NCI-H69 (cell line): ENCODE data around the gene GRAMD1A.
"Not testable (repeated sequence)": the region's sequence is repeated elsewhere in the genome, so short reads cannot be mapped to it uniquely, and the experiment has no call there.

Experiments
- DNase-seq: peaks from one replicate; lab custom pipeline; 2025; lab: John Stamatoyannopoulos, UW

GRAMD1A gene

DNA sequence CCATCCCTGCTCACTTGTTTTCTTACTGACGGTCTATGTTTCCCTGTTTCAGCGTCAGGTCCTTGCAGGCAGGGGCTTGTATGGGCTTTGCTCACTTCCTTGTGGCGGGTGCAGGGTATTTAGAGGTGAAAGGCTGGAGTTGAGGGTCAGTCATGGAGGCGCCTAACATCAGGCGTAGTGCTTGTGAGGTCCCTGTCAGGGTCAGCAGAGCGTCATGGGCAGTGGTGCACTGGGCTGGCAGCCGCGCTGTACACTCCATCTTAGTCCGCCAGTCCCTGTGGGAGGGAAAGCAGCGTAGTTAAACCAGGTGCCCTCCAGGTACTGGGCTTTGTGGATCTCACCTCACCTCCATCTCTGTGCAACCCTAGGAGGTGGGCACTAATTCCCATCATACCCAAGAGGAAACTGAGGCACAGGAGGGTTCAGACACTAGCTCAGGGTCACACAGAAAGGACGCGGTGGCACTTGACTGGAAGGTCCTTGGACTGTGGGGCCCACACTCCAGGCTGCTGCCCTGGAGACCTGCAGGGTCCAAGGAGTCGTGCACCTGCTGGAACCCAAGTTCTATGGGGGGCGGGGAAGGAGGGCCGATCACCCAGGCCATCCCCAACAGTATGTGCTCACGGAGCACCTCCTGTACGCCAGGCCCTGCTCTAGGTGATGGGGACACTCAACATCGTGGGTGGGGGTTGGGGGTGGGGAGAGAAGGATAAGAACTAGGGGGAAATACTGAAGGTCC is 4.6 kb downstream of the GRAMD1A start:
- DNase-seq = no peak

- no peak for DNase-seq
Observed at GRCh38 chr19:35005256-35005977, 5.3 kb downstream of the GRAMD1A start.

GRCh38 chr19:35006007-35006341 is 5.9 kb downstream of the GRAMD1A start:
- not testable (repeated sequence) for DNase-seq

GRCh38 chr19:35006342-35006998 is 6.3 kb downstream of the GRAMD1A start:
- peak; percentile 89 for DNase-seq

DNA sequence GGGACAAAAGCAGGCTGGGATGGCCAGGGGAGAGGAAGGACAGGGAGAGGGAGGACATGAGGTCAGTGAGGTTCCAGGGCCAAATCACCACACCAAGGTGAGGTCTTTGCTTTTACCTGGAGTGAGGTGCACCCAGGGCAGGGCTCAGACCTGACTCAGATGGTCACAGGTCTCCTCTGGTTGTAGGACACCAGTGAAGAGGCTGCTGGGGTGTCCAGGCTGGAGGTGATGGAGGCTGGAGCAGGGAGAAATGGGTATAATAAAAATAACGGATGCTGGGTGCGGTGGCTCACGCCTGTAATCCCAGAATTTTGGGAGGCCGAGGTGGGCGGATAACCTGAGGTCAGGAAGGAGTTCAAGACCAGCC is 6.9 kb downstream of the GRAMD1A start:
- no peak for DNase-seq

DNA sequence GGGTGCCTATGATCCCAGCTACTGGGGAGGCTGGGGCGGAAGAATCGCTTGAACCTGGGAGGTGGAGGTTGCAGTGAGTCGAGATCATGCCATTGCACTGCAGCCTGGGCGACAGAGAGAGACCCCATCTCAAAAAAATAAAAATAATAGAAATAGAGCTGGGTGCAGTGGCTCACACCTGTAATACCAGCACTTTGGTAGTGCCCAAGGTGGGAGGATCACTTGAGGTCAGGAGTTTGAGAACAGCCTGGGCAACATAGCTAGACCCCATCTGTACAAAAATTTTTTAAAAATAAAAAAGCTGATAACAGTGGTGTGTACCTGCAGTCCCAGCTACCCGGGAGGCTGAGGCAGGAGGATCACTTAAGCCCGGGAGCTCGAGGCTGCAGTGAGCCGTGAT is 7.3 kb downstream of the GRAMD1A start:
- not testable (repeated sequence) for DNase-seq

- DNase-seq = no peak
Observed at GRCh38 chr19:35008891-35009341, 8.8 kb downstream of the GRAMD1A start.

DNA sequence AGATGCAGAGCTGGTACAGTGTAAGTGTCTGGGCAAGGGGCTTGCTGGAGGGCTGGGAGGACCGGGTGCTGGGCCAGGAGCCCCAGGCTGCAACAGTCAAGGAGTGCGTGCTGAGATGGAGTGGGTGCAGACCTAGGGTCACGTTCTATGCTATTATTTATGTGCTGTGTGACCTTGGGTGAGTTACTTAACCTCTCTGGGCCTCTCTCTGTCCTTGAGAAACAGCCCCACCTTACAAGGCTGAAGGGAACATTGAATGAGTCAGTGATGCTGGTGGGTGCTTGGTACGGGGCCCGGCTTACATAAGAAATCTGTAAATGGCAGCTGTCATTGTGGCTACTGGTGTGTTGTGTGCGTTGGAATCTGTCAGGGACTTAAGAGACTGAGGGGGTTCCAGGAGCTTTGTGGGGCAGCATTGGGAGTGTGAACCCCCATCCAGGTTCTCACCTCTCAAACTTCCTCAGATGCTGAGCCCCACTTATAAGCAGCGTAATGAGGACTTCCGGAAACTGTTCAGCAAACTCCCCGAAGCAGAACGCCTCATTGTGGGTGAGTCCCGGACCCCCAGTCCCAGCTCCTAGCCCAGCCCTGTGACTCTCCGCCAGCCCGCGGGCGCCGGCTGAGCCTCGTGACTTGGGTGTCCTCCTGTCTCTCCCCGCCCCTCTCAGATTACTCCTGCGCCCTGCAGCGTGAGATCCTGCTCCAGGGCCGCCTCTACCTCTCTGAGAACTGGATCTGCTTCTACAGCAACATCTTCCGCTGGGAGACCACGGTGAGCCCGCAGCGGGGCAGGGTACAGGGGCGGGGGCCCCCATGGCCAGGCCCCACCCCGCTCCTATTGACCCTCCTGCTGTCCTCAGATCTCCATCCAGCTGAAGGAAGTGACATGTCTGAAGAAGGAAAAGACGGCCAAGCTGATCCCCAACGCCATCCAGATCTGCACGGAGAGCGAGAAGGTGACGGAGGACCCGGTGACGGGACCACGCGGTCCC is 9.6 kb downstream of the GRAMD1A start:
- no peak for DNase-seq

DNA sequence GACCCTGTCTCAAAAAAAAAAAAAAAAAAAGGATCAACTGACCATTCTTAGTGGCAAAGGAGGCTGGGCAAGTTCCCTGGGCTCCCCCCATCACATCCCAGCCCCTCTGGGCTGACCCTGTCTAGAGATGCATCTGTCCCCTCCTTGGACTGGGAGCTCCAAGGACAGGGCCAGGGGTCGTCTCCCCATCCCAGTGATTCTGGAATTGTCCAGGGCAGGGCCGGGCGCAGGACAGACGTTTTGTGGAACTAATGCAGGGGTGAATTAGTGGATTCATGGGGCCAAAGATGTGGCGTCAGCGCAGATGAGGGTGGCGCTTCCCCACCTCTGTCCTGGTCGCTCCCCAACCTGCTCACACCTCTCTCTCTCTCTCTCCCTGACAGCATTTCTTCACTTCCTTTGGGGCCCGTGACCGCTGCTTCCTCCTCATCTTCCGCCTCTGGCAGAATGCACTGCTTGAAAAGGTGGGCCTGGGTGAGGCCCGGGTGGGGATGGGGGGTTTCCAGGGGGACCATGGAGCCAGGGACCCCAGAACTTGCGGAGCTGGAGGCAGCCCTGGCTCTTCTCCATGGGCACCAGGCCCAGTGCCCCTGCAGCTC is 11.1 kb downstream of the GRAMD1A start:
- DNase-seq = no peak

- no peak for DNase-seq
Observed at GRCh38 chr19:35011737-35012682, 11.9 kb downstream of the GRAMD1A start.

DNA sequence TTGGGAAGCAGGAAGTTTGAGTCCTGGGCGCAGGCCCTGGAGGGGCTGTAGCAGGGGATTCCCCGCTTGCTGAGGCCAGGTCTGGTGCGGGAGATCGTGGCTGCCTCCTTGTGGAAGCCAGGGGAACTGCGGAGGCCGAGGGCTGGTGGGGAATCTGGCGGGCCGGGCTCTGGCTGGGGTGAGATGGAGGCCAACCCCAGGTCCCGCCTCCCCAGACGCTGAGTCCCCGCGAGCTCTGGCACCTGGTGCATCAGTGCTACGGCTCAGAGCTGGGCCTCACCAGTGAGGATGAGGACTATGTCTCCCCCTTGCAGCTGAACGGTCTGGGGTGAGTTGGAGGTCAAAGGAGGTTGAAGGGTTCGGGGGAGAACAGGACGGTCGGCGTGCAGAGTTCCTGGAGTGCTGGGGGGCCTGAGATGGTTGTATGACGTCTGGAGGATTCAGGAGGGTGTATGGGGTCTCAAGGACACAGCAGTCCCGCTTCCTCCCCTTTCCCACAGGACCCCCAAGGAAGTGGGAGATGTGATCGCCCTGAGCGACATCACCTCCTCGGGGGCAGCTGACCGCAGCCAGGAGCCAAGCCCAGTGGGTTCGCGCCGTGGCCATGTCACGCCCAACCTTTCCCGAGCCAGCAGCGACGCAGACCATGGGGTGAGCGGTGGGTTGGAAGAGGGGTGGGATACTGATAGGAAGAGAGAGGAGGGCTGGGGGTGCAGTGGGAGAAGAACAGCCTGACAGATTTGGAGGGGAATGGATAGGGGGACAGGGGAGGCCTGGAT is 13.1 kb downstream of the GRAMD1A start:
- DNase-seq = peak; percentile 53

DNA sequence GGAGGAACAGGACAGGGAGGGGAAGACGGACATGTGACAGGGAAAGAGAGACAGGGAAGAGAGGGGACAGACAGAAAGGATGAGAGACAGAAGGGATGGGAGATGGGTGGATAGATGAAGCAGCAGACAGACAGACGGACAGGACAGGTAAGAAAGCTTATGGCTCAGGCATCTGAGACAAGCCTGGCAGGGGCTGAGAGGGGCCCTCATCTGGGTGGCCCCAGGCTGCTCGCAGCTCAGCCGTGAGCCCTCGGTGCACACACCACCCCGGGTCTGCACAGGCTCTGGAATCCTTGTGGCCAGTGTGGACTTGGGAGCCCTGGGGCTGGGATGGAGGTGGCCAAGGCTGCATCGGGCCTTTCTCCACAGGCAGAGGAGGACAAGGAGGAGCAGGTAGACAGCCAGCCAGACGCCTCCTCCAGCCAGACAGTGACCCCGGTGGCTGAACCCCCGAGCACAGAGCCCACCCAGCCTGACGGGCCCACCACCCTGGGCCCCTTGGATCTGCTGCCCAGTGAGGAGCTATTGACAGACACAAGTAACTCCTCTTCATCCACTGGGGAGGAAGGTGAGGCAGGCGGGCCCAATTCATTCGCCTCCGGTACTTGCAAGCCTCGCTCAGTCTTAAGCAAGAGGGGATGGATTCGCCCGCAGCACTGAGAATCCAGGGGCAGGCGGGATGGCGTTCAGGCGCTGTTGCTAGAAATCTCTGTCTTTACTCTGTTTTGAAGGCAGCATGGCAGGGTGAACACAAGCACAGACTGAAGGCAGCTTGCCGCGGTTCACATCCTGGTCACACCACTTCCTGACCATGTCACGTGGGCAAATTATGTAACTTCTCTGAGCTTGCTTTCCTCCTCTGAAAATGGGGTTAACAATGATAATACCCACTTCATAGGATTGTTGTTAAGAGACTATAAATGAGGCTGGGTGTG is 14.0 kb downstream of the GRAMD1A start:
- DNase-seq = no peak

DNA sequence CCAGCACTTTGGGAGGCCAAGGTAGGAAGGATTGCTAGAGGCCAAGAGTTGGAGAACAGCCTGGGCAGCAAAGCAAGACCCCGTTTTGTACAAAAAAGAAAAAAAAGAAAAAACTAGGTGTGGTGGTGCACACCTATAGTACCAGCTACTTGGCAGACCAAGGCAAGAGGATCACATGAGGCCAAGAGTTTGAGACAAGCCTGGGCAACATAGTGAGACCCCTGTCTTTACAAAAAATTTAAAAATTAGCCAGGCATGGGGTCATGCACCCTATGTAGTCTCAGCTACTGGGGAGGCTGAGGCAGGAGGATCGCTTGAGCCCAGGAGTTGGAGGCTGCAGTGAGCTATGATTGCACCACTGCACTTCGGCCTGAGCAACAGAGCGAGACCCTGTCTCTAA is 14.7 kb downstream of the GRAMD1A start:
- DNase-seq = not testable (repeated sequence)

DNA sequence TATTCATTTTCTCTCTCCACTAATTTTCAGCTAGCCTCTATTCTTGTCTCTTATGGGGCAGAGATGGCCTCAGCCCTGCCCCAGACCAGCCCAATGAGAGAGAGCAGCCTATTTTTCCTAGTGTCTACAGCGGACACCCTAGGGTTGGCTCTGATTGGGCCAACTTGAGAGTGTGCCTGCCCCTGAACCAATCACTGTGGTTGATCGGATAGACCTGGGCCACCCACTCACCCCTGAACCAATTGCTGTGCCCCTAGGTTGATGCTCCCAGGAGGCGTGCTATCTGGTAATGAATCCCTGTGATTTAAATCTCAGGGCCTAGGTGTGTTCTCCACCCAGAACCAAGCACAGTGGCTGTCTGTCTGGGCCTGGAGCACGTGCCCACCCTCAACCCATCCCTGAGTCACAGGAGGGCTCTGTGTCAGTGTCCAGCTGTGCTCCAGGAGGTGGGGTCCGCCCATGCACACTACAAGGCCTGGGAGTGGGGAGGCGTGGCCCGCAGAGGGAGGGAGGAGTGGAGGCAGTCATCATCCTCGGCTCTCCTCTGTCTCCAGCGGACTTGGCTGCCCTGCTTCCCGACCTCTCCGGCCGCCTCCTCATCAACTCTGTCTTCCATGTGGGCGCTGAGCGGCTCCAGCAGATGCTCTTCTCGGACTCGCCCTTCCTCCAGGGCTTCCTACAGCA is 15.3 kb downstream of the GRAMD1A start:
- DNase-seq = no peak

- no peak for DNase-seq
Observed at GRCh38 chr19:35015954-35016351, 15.8 kb downstream of the GRAMD1A start.

DNA sequence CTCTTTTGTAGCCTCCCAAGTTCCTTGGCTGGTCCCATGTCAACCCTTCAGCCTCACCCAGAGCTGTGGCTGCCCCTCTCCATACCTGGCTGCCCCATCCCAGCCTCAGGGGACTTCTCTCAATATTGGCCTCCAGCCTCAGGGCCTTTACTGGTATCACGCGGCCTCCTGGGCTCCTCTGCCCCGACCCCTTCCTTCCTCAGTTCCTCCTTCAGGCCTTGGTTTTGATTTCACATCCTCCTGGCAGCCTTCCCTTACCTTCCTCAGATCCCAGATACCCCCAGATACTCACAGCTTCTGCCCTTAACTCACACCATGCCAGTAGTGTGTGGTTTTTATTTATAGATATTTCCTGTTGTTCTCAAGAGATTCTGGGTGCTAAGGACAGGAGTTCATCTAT is 17.4 kb downstream of the GRAMD1A start:
- no peak for DNase-seq

DNA sequence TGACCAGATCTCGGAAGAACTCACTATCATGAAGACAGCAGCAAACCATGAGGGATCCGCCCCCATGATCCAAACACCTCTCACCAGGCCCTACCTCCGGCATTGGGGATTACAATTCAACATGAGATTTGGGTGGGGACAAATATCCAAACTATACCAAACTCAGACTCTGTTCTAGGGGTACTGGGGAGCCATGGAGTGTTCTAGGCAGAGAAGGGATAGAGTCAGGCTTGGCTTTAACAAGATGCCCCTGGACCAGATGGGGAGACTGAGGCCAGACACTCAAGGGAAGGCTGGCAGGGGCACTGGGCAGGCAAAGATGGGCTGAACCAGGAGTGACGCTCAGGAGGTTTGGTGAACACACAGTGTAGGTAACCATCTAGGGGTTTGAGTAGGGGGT is 18.3 kb downstream of the GRAMD1A start:
- no peak for DNase-seq

- DNase-seq = no peak
Observed at GRCh38 chr19:35019144-35019543, 19.0 kb downstream of the GRAMD1A start.
